ENCODE measurements around the gene BPGM.

BPGM gene

GRCh38 chr7:134667899-134668298 is 21.2 kb downstream of the BPGM start:
- no peak overlapping the region for H3K4me2 ChIP-seq (ENCODE audit: low read length)
- no peak overlapping the region for H3K4me3 ChIP-seq (ENCODE audit: low read depth, low read length)
- peaks cover 4% of the 10 kb centered on the region for H3K4me1 ChIP-seq
- no peak for TF ChIP-seq CTCF (IDR thresholded peaks at IDR 0.05)
- H2AFZ ChIP-seq, result no peak overlapping the region
- no peaks in the 10 kb centered on the region for H3K27me3 ChIP-seq (ENCODE audit: control insufficient read depth, insufficient read depth, low read length)
- no peaks in the 10 kb centered on the region for H3K36me3 ChIP-seq (ENCODE audit: control insufficient read depth, insufficient read depth, low read length)
- no peaks in the 10 kb centered on the region for H3K9me3 ChIP-seq (ENCODE audit: control insufficient read depth, low read length)
- H3K9ac ChIP-seq, result no peak overlapping the region
- peaks cover 10% of the 10 kb centered on the region for H3K79me2 ChIP-seq
- H3K27ac ChIP-seq, result no peak overlapping the region

GRCh38 chr7:134669388-134669787 is 22.7 kb downstream of the BPGM start:
- Histone ChIP-seq H3K36me3 (ENCODE audit: control insufficient read depth, insufficient read depth, low read length) (no peaks in the 10 kb centered on the region), H3K79me2 (peaks cover 15% of the 10 kb centered on the region), H3K9me3 (ENCODE audit: control insufficient read depth, low read length) (no peaks in the 10 kb centered on the region), H3K27me3 (ENCODE audit: control insufficient read depth, insufficient read depth, low read length) (no peaks in the 10 kb centered on the region), H3K27ac (no peak overlapping the region), H2AFZ (no peak overlapping the region), H3K4me3 (ENCODE audit: low read depth, low read length) (no peak overlapping the region), H3K9ac (no peak overlapping the region), H3K4me1 (peaks cover 4% of the 10 kb centered on the region), H3K4me2 (ENCODE audit: low read length) (no peak overlapping the region)
- TF ChIP-seq CTCF (IDR thresholded peaks at IDR 0.05), result no peak

- Histone ChIP-seq H3K9ac (no peak overlapping the region), H3K36me3 (ENCODE audit: control insufficient read depth, insufficient read depth, low read length) (no peaks in the 10 kb centered on the region), H3K4me2 (ENCODE audit: low read length) (no peak overlapping the region), H3K4me3 (ENCODE audit: low read depth, low read length) (no peak overlapping the region), H3K9me3 (ENCODE audit: control insufficient read depth, low read length) (no peaks in the 10 kb centered on the region), H2AFZ (no peak overlapping the region), H3K79me2 (peaks cover 15% of the 10 kb centered on the region), H3K4me1 (peaks cover 4% of the 10 kb centered on the region), H3K27me3 (ENCODE audit: control insufficient read depth, insufficient read depth, low read length) (no peaks in the 10 kb centered on the region), H3K27ac (no peak overlapping the region)
- TF ChIP-seq CTCF (IDR thresholded peaks at IDR 0.05), result no peak
Measured at GRCh38 chr7:134669845-134670373, 23.3 kb downstream of the BPGM start.

GRCh38 chr7:134671609-134672008 is 25.0 kb downstream of the BPGM start:
- no peak overlapping the region for H3K27ac ChIP-seq

More at GRCh38 chr7:134671609-134672008, 25.0 kb downstream of the BPGM start:
- Histone ChIP-seq H3K4me2 (ENCODE audit: low read length) (no peak overlapping the region), H3K27me3 (ENCODE audit: control insufficient read depth, insufficient read depth, low read length) (no peaks in the 10 kb centered on the region), H3K9ac (no peak overlapping the region), H3K4me1 (peaks cover 4% of the 10 kb centered on the region), H3K4me3 (ENCODE audit: low read depth, low read length) (no peak overlapping the region), H3K36me3 (ENCODE audit: control insufficient read depth, insufficient read depth, low read length) (no peaks in the 10 kb centered on the region), H2AFZ (no peak overlapping the region), H3K9me3 (ENCODE audit: control insufficient read depth, low read length) (no peaks in the 10 kb centered on the region), H3K79me2 (peaks cover 9% of the 10 kb centered on the region)
- TF ChIP-seq CTCF (IDR thresholded peaks at IDR 0.05), result no peak
